HepG2 (cell line): ENCODE data around the gene TUBE1. TPM values are rescaled to one million over a fixed set of nuclear protein-coding genes. Genes with fewer than 3 reads are reported as not detected.
A peak's percentile ranks its signal among the peaks of the same experiment; 100 is the strongest.

Experiments used
- ASH2L ChIP-seq: fragments of 300-600, 200-600 bp; sonication (generic); IDR thresholded peaks from 2 replicates; pipeline ENCODE4 v1.7.0; 2017; ENCODE audit warnings: low read depth, mild to moderate bottlenecking, moderate library complexity, mixed read lengths, low read length; ENCODE audit not compliant: insufficient read length
- ATF1 ChIP-seq: IDR thresholded peaks from 2 replicates; pipeline ENCODE4 v1.6.1; 2016; ENCODE audit warnings: mild to moderate bottlenecking, control low read depth
- BCLAF1 ChIP-seq: fragments of 450-650 bp; IDR thresholded peaks from 2 replicates; pipeline ENCODE4 v1.6.1; 2017; ENCODE audit warnings: mild to moderate bottlenecking
- E2F1 ChIP-seq: sonication (generic); formaldehyde crosslinking; IDR thresholded peaks from 2 replicates; pipeline ENCODE4 v1.5.0; 2020; ENCODE audit warnings: missing genetic modification reagents
- GRHL1 ChIP-seq: sonication (generic); formaldehyde crosslinking; conservative IDR thresholded peaks from 2 replicates; pipeline ENCODE4 v1.8.0; 2022; ENCODE audit warnings: missing genetic modification reagents
- KAT7 ChIP-seq: IDR thresholded peaks from 2 replicates; pipeline ENCODE4 v1.6.1; 2018; ENCODE audit warnings: borderline replicate concordance, missing compliant biosample characterization
- MTERF4 ChIP-seq: sonication (generic); formaldehyde crosslinking; IDR thresholded peaks from 2 replicates; pipeline ENCODE4 v1.8.0; 2023; ENCODE audit warnings: mild to moderate bottlenecking, missing genetic modification reagents
- PAF1 ChIP-seq: IDR thresholded peaks from 2 replicates; pipeline ENCODE4 v1.6.1; 2016; ENCODE audit warnings: missing genetic modification reagents, missing compliant biosample characterization
- SIX1 ChIP-seq: sonication (generic); formaldehyde crosslinking; IDR thresholded peaks from 2 replicates; pipeline ENCODE4 v1.4.0; 2020; ENCODE audit warnings: missing genetic modification reagents, borderline replicate concordance
- THAP8 ChIP-seq: sonication (generic); formaldehyde crosslinking; IDR thresholded peaks from 2 replicates; pipeline ENCODE4 v1.5.1; 2020; ENCODE audit warnings: missing genetic modification reagents, mild to moderate bottlenecking, borderline replicate concordance
- ZFP62 ChIP-seq: sonication (generic); formaldehyde crosslinking; IDR thresholded peaks from 2 replicates; pipeline ENCODE4 v1.4.0; 2020; ENCODE audit warnings: missing genetic modification reagents
- ZFP82 ChIP-seq: sonication (generic); formaldehyde crosslinking; IDR thresholded peaks from 2 replicates; pipeline ENCODE4 v1.5.1; 2020; ENCODE audit warnings: mild to moderate bottlenecking, missing genetic modification reagents, borderline replicate concordance
- ZNF274 ChIP-seq: sonication (generic); formaldehyde crosslinking; IDR thresholded peaks from 2 replicates; pipeline ENCODE4 v1.5.1; 2020; ENCODE audit warnings: mild to moderate bottlenecking, missing genetic modification reagents
- ZNF367 ChIP-seq: sonication (generic); formaldehyde crosslinking; IDR thresholded peaks from 2 replicates; pipeline ENCODE4 v1.4.0; 2020; ENCODE audit warnings: missing genetic modification reagents, borderline replicate concordance
- ZNF503 ChIP-seq: sonication (generic); formaldehyde crosslinking; IDR thresholded peaks from 2 replicates; pipeline ENCODE4 v1.4.0; 2020; ENCODE audit warnings: missing genetic modification reagents
- ZNF614 ChIP-seq: IDR thresholded peaks from 2 replicates; pipeline ENCODE4 v1.6.1; 2018; ENCODE audit warnings: missing biosample characterization, missing genetic modification reagents, inconsistent platforms, borderline replicate concordance
- ZNF644 ChIP-seq: IDR thresholded peaks from 2 replicates; pipeline ENCODE4 v1.6.1; 2016; ENCODE audit warnings: low read depth
- ZNF879 ChIP-seq: sonication (generic); formaldehyde crosslinking; IDR thresholded peaks from 2 replicates; pipeline ENCODE4 v1.8.1; 2023; ENCODE audit warnings: missing genetic modification reagents
- ZSCAN25 ChIP-seq: sonication (generic); formaldehyde crosslinking; IDR thresholded peaks from 2 replicates; pipeline ENCODE4 v1.8.0; 2022; ENCODE audit warnings: mild to moderate bottlenecking, missing genetic modification reagents
- polyA plus RNA-seq, 8 experiments: library from polyadenylated mRNA; depleted of rRNA in 3 of 8; stranded (reverse) in 7 of 8; unstranded in 1 of 8; fragments of >200 nt; fragmentation: Illumina TruSeq in 4 of 8; extraction: Trizol in 4 of 8; gene quantifications; 2 replicates each; pipeline versions ENCODE4 v1.2.1 to v1.2.3, GENCODE V29; 2011 to 2016; ENCODE audit warnings: low read depth in 4 of 8, missing spikeins in 1 of 8, mixed read lengths in 1 of 8; ENCODE audit not compliant: insufficient read depth in 1 of 8
- total RNA-seq, 5 experiments: library from RNA; depleted of rRNA; stranded (reverse); fragments of >200 nt; fragmentation: Illumina TruSeq; extraction: Trizol; gene quantifications; 2 replicates each; pipeline ENCODE4 v1.2.3, GENCODE V29; 2016; ENCODE audit warnings: low read depth in 1 of 5

The TUBE1 gene
- total and polyA plus RNA-seq, 2 of the 13 experiments (the other 11 are each of a cell fraction or from before 2014, with no cell fraction given): 17.3 to 22.6 TPM

- TF ChIP-seq ZNF644 (CRISPR knock-in tag): 0 out of 2 replicates have a peak, but pooled peaks have one; percentile 63
- no peak for TF ChIP-seq MTERF4 (CRISPR knock-in tag)
- no peak for TF ChIP-seq ZNF503
- no peak for TF ChIP-seq GRHL1
- TF ChIP-seq KAT7: peak; percentile 40; the same call in 1 of the 2 replicates
- TF ChIP-seq ZSCAN25 (CRISPR knock-in tag): no peak; the same call in 1 of the 2 replicates
- TF ChIP-seq ZNF367 (CRISPR knock-in tag): no peak
- no peak for TF ChIP-seq ZFP62 (CRISPR knock-in tag)
- no peak for TF ChIP-seq E2F1 (CRISPR knock-in tag)
- TF ChIP-seq ATF1 (CRISPR knock-in tag): peak; percentile 55
- TF ChIP-seq ZNF274 (CRISPR knock-in tag): no peak
- TF ChIP-seq ZFP82 (CRISPR knock-in tag): peak; percentile 80; the same call in 1 of the 2 replicates
- peak; percentile 73 for TF ChIP-seq ASH2L
- no peak for TF ChIP-seq ZNF879 (CRISPR knock-in tag)
- no peak for TF ChIP-seq BCLAF1
- TF ChIP-seq THAP8 (CRISPR knock-in tag): no peak
- no peak for TF ChIP-seq PAF1
- no peak for TF ChIP-seq SIX1 (CRISPR knock-in tag)
- no peak for TF ChIP-seq ZNF614 (CRISPR knock-in tag)
These were observed 44.0 kb downstream of the TUBE1 start (continued) for GRCh38 chr6:112043032-112044007.
